GM20000 (cell line): ENCODE results near the gene KDM6B.

Source experiments
- DNase-seq: peaks from one replicate; pipeline ENCODE4 v3.0.0; 2012; ENCODE audit warnings: low spot score
- CTCF ChIP-seq: IDR thresholded peaks from 2 replicates; pipeline ENCODE4 v1.5.1; 2012; ENCODE audit warnings: mild to moderate bottlenecking, control low read depth; ENCODE audit errors: extremely low read depth, missing control alignments

Gene KDM6B

DNA sequence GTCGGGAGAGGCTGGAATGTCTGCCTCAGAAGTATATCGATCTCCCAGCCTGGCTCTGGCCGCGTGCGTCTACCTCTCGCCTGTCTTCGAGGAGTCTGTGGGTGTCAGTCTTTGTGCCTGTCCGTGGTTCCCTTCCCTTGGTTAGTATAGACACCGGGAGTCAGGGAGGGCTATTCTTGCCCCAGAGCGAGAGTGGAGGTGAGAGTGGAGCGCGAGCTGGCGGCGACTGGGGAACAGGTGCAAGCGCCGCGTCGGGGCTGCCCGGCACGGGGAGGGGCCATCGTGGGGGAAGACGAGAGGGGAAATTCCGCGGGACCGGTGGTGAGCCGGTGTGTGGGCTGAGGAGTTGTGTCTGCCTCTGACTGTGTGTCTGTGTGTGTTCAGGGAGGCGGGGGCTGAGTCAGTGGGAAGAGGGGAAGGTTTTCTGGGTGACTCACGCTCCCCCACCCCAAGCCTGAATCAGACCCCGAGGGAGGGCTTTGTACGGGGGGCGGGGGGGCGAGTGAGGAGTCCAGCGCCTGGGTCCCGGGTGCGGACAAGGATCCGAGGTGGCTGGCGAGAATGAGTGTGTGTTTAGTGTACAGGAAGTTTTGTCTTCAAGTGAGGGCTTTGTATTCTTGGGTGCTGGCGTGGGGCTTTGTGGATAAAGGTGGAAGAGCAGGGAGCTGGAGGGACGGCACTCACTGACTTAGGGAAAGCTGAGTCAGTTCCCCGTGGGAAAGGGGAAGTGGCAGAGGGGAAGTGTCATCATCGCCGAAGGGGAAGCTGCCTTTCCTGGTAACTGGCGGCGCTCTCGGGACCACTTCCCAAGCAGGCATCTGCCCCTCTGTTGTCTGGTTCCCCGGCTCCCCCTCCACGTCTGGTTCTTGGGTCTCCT is 8.6 kb downstream of the KDM6B start:
- peak; percentile 3 for TF ChIP-seq CTCF
- peak; percentile 84 for DNase-seq

DNA sequence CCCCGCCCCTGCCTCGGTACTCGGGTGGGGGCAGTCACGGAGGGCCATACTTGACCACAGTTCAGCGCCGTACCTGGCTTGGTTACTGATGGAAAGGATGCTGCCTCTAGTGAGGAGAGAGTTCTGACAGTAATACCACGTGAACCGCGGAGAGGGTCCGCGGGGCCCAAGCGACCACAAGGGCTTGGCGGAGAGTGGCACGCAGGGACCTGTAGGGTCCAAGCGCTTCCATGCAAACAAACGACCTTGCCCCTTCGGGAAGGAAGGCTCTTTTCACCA is 9.2 kb downstream of the KDM6B start:
- DNase-seq, result no peak
- no peak for TF ChIP-seq CTCF

DNA sequence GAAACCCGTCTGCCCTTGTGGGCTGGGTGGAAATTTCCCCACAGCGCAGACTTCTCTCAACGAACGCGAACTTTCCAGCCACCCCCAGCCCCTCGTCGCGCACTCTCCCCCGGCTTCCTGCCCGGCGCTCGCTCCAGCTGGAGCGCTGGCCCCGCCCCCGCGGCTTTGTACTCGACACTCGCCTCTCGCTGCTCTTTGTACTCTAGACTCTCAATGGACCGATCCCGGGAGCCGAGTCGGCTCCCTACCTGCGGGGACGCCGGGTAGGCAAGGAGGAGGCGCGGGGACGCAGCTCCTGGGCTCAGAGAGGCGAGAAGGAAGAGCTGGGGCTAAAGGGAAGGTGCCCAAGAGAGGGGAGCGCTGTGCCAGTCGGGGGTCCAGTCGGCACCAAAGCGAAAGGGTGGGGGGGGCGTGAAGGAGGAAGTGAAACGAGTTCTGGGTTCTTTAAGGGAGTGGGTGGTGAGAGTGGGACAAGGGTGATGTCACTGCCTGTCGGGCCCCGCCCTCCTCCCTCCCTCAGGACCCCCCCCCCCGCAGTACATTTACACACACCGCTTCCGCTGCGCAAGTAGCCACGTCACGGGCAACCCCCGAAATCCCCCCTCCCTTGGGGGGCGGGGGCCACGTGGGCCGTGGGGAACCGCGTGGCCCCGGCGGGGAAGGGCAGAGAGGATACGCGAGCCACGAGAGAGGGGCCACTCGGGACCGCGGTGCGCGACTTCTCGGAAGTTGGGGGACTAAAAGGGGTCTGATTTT is 9.7 kb downstream of the KDM6B start:
- peak; percentile 94 for DNase-seq
- no peak for TF ChIP-seq CTCF

DNA sequence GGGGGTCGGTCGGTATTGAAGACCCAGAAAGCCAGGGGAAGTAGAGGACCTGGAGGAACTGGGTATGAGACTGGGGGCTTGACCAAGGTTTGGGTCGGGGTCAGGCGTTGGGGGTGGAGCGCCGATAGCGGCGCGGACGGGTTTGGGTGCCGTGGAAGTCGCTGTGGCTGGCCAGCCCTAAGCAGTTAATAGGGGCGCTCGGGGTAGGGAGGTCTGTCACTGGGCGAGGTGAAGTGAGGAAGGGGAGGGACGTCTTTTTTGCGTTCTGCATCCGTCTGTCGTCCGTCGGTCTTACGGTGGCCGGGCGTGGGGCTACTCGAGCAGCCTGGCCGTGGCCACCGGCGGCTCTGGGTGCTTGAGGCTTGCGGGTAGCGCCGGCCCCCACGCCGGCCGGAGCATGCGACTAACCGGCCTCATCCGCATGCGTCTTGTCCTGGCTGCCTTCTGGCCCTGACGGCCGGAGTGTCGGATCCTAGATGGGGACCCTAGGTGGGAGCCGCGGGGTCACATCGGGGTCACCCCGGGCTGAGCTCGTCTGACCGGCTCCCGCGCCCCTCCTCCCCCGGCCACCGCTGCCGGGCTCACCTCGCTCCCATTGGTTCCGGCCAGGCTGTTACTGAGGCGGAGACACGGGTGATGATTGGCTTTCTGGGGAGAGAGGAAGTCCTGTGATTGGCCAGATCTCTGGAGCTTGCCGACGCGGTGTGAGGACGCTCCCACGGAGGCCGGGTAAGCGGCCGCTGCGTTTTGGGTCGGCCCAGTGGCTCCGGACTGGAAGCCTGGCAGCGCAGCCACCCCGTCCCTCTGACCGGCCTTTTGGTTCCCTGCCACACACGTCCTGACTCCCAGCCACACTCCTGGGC is 10.5 kb downstream of the KDM6B start:
- peak; percentile 95 for DNase-seq
- TF ChIP-seq CTCF, result no peak

- DNase-seq, result no peak
- TF ChIP-seq CTCF, result no peak
Measured at GRCh38 chr17:7845359-7846062, 11.5 kb downstream of the KDM6B start.

GRCh38 chr17:7846063-7846735 is 12.2 kb downstream of the KDM6B start:
- DNase-seq, result no peak
- no peak for TF ChIP-seq CTCF
